Panc1 (cell line): Measurements from ENCODE around the gene CEP41.

Experiments used
- POLR2AphosphoS5 ChIP-seq: IDR thresholded peaks from 2 replicates; pipeline ENCODE4 v1.6.1; 2012; ENCODE audit warnings: mild to moderate bottlenecking, low read depth, low read length, moderate library complexity
- SIN3A ChIP-seq: IDR thresholded peaks from 2 replicates; pipeline ENCODE4 v1.6.1; 2012; ENCODE audit warnings: low read depth, mild to moderate bottlenecking, low read length, moderate library complexity, borderline replicate concordance; ENCODE audit not compliant: insufficient read depth
- TF ChIP-seq, protein P1 (sequence below): fragments of 450-650 bp; IDR thresholded peaks from 2 replicates; pipeline ENCODE4 v1.5.1; 2017; ENCODE audit warnings: mild to moderate bottlenecking
- TF ChIP-seq, protein P2 (sequence below), 2 experiments: IDR thresholded peaks; 2 replicates each; pipeline ENCODE4 v1.6.1; 2011 to 2012; ENCODE audit warnings: low read depth in 2 of 2, control low read depth in 1 of 2, low read length in 1 of 2, mild to moderate bottlenecking in 1 of 2, moderate library complexity in 1 of 2; ENCODE audit not compliant: insufficient read depth in 1 of 2

DNA sequence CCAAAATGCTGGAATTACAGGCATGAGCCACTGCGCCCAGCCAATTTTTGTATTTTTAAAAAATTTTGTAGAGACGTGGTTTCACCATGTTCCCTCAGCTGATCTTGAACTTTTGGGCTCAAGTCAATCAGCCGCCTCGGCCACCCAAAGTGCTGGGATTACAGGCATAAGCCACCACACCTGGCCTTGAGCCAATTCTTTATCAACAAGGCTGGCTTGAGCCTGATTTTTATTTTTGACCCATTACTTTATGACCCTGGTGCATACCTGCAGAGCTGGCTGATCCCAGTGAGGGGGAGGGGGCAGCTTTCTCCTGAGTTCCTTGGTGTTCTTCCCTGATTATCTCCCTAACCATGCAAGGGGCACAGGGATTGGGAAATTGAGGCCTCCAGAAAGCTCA is 76.4 kb downstream of the CEP41 start:
- TF ChIP-seq, protein P1, sequence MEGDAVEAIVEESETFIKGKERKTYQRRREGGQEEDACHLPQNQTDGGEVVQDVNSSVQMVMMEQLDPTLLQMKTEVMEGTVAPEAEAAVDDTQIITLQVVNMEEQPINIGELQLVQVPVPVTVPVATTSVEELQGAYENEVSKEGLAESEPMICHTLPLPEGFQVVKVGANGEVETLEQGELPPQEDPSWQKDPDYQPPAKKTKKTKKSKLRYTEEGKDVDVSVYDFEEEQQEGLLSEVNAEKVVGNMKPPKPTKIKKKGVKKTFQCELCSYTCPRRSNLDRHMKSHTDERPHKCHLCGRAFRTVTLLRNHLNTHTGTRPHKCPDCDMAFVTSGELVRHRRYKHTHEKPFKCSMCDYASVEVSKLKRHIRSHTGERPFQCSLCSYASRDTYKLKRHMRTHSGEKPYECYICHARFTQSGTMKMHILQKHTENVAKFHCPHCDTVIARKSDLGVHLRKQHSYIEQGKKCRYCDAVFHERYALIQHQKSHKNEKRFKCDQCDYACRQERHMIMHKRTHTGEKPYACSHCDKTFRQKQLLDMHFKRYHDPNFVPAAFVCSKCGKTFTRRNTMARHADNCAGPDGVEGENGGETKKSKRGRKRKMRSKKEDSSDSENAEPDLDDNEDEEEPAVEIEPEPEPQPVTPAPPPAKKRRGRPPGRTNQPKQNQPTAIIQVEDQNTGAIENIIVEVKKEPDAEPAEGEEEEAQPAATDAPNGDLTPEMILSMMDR = no peak
- TF ChIP-seq, protein P2, sequence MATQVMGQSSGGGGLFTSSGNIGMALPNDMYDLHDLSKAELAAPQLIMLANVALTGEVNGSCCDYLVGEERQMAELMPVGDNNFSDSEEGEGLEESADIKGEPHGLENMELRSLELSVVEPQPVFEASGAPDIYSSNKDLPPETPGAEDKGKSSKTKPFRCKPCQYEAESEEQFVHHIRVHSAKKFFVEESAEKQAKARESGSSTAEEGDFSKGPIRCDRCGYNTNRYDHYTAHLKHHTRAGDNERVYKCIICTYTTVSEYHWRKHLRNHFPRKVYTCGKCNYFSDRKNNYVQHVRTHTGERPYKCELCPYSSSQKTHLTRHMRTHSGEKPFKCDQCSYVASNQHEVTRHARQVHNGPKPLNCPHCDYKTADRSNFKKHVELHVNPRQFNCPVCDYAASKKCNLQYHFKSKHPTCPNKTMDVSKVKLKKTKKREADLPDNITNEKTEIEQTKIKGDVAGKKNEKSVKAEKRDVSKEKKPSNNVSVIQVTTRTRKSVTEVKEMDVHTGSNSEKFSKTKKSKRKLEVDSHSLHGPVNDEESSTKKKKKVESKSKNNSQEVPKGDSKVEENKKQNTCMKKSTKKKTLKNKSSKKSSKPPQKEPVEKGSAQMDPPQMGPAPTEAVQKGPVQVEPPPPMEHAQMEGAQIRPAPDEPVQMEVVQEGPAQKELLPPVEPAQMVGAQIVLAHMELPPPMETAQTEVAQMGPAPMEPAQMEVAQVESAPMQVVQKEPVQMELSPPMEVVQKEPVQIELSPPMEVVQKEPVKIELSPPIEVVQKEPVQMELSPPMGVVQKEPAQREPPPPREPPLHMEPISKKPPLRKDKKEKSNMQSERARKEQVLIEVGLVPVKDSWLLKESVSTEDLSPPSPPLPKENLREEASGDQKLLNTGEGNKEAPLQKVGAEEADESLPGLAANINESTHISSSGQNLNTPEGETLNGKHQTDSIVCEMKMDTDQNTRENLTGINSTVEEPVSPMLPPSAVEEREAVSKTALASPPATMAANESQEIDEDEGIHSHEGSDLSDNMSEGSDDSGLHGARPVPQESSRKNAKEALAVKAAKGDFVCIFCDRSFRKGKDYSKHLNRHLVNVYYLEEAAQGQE (IDR thresholded peaks at IDR 0.05; ENCODE audit: insufficient read depth in 1 of 2, low read depth in 2 of 2, low read length in 1 of 2) = no peak
- TF ChIP-seq SIN3A (no peak), POLR2AphosphoS5 (no peak)
